ENCODE results near the gene MPEG1. TPM values are rescaled to one million over a fixed set of nuclear protein-coding genes. Genes with fewer than 3 reads are reported as not detected.

MPEG1 gene
- total and polyA plus RNA-seq, 9 of the 15 experiments (the other 6 are each of a cell fraction or from before 2014, with no cell fraction given), result 0.07 TPM; not detected in 8

DNA sequence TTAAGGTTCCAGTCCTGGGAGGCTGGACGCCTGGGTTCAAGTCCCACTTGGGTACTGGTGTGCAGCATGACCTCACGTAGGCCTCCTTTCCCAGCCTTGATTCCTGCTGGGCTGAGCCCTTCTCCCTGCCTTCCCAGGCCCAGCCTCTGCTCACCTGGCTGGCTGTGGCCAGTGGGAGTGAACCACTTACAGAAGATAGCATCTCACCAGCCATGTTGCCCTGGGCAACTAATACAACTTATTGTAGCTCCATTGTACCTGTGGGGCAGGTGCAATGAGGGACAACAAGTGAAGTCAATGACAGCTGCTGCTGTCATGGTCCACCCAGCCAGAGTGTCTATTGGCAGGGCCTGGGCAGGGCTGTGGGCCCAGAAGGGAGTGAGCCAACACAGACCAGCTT, 48.4 kb upstream of the MPEG1 start:
- no peaks in the 10 kb centered on the region for H3K79me2 ChIP-seq (ENCODE audit: control insufficient read depth, insufficient read depth, low read length)
- no peak for FAIRE-seq
- ATAC-seq, result no peak
- no peaks in the 10 kb centered on the region for H3K9me1 ChIP-seq (ENCODE audit: control insufficient read depth, insufficient read depth, low read length)
- H3K9me3 ChIP-seq (replicated peaks; ENCODE audit: control insufficient read depth, insufficient read depth, low read depth, low read length), result no peaks in the 10 kb centered on the region
- ChIA-PET POLR2A (interaction anchor here (0.6 kb wide), 1 partner anchor 291 kb away, joined by 3 read pairs; no protein-coding TSS in a partner anchor), CTCF (ENCODE audit: low intra/inter-chr PET ratio) (no interaction called here)
- H3K4me3 ChIP-seq, result no peak overlapping the region
- H3K36me3 ChIP-seq (ENCODE audit: control insufficient read depth, insufficient read depth, low read length), result no peaks in the 10 kb centered on the region
- H3K9ac ChIP-seq (ENCODE audit: insufficient read depth in 1 of 2, low read depth in 2 of 2, low read length in 2 of 2), result no peak overlapping the region
- no peak overlapping the region for H2AFZ ChIP-seq (ENCODE audit: low read depth, low read length)
- no peak overlapping the region for H3K4me2 ChIP-seq (ENCODE audit: insufficient read depth, low read length)
- BruUV-seq (replicated peaks), result no TSS peak
- intact Hi-C loops (cut with micrococcal nuclease) (no loop called here), in situ Hi-C loops (cut with MboI) (no loop called here)
- H3K27me3 ChIP-seq (ENCODE audit: control insufficient read depth in 2 of 2, insufficient read depth in 2 of 2, low read length in 2 of 2), result peaks cover 0 to 21% of the 10 kb centered on the region in 2 experiments; a peak in 2 of 5 replicates
- no peak for TF ChIP-seq ZNF717 (CRISPR knock-in tag; IDR thresholded peaks at IDR 0.05)
- TF ChIP-seq ZFP36 (IDR thresholded peaks at IDR 0.05; ENCODE audit: low read depth, low read length, partially characterized antibody), result no peak
- TF ChIP-seq ZZZ3 (IDR thresholded peaks at IDR 0.05), result no peak
- no peak for TF ChIP-seq MBD2 (IDR thresholded peaks at IDR 0.05; ENCODE audit: borderline replicate concordance, low read depth)
- no peak for DNase-seq (ENCODE audit: extremely low read depth in 1 of 4, low spot score in 3 of 4)
- no peaks in the 10 kb centered on the region for H4K20me1 ChIP-seq (replicated peaks; ENCODE audit: control insufficient read depth, insufficient read depth, low read length)
- WGBS (ENCODE audit: insufficient coverage, low coverage, missing lambda C conversion rate), result 0% methylated on average over 2 of the region's 2 CpGs
- H3K4me1 ChIP-seq (replicated peaks in 1 of 2; ENCODE audit: control insufficient read depth in 2 of 2, insufficient read depth in 2 of 2, low read length in 2 of 2), result no peaks in the 10 kb centered on the region; a peak in 1 of 5 replicates
- no peak overlapping the region for H3K27ac ChIP-seq (ENCODE audit: extremely low read depth, low read depth, low read length)

DNA sequence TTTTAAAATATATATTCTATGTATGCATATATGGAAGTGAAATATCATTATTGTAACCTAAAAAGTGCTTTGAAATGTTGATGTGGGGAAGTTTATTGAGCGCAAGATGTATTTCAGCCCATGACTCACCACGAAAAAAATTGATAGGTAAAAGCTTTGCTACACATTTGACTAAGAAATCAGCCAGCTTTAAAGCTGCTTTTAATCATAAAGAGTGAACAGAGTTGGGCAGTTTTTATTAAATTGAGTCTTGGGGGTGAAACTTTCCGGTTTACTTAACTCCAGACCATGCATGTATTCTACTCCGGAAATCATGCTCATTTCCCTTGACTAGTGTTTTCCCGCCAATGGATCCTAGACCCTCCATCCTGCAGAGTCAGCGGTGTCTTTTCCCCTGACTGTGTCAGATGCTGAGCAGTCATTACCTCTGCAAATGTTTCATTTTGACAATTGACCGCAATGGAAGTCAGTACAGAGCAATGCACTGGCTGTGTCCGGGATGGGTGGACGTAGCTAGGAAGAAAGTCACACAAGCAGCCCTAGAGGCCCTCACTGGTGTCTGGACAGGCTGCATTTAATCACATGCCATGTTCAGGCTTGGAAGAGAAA, 47.2 kb upstream of the MPEG1 start:
- ChIA-PET CTCF (ENCODE audit: low intra/inter-chr PET ratio) (no interaction called here), POLR2A (no interaction called here)
- no peak overlapping the region for H2AFZ ChIP-seq (ENCODE audit: low read depth, low read length)
- no peak overlapping the region for H3K4me2 ChIP-seq (ENCODE audit: insufficient read depth, low read length)
- in situ Hi-C loops (cut with MboI) (no loop called here), intact Hi-C loops (cut with micrococcal nuclease) (no loop called here)
- no peak for DNase-seq (ENCODE audit: extremely low read depth in 1 of 4, low spot score in 3 of 4)
- no peaks in the 10 kb centered on the region for H3K36me3 ChIP-seq (ENCODE audit: control insufficient read depth, insufficient read depth, low read length)
- FAIRE-seq, result no peak
- H3K9me3 ChIP-seq (replicated peaks; ENCODE audit: control insufficient read depth, insufficient read depth, low read depth, low read length), result no peaks in the 10 kb centered on the region
- H3K27me3 ChIP-seq (ENCODE audit: control insufficient read depth in 2 of 2, insufficient read depth in 2 of 2, low read length in 2 of 2), result peaks cover 0 to 21% of the 10 kb centered on the region in 2 experiments; a peak in 2 of 5 replicates
- no peak overlapping the region for H3K9ac ChIP-seq (ENCODE audit: insufficient read depth in 1 of 2, low read depth in 2 of 2, low read length in 2 of 2)
- no peaks in the 10 kb centered on the region for H3K9me1 ChIP-seq (ENCODE audit: control insufficient read depth, insufficient read depth, low read length)
- no peak for ATAC-seq
- no peak overlapping the region for H3K27ac ChIP-seq (ENCODE audit: extremely low read depth, low read depth, low read length)
- no peaks in the 10 kb centered on the region for H3K79me2 ChIP-seq (ENCODE audit: control insufficient read depth, insufficient read depth, low read length)
- H3K4me1 ChIP-seq (replicated peaks in 1 of 2; ENCODE audit: control insufficient read depth in 2 of 2, insufficient read depth in 2 of 2, low read length in 2 of 2), result no peaks in the 10 kb centered on the region; a peak in 1 of 5 replicates
- no TSS peak for BruUV-seq (replicated peaks)
- WGBS (ENCODE audit: insufficient coverage, low coverage, missing lambda C conversion rate), result 2% methylated on average over 9 of the region's 9 CpGs
- no peaks in the 10 kb centered on the region for H4K20me1 ChIP-seq (replicated peaks; ENCODE audit: control insufficient read depth, insufficient read depth, low read length)
- no peak overlapping the region for H3K4me3 ChIP-seq
- TF ChIP-seq ZNF184 (CRISPR knock-in tag; IDR thresholded peaks at IDR 0.05) (no peak), BMI1 (IDR thresholded peaks at IDR 0.05; ENCODE audit: low read length) (no peak), SP1 (CRISPR knock-in tag; IDR thresholded peaks at IDR 0.05) (no peak), TGIF2 (CRISPR knock-in tag; IDR thresholded peaks at IDR 0.05) (no peak), HMG20A (CRISPR knock-in tag; conservative IDR thresholded peaks at IDR 0.05) (no peak), ADNP (tag; IDR thresholded peaks at IDR 0.05) (no peak), ARNT (IDR thresholded peaks at IDR 0.05) (no peak)
- TF ChIP-seq, protein P1, sequence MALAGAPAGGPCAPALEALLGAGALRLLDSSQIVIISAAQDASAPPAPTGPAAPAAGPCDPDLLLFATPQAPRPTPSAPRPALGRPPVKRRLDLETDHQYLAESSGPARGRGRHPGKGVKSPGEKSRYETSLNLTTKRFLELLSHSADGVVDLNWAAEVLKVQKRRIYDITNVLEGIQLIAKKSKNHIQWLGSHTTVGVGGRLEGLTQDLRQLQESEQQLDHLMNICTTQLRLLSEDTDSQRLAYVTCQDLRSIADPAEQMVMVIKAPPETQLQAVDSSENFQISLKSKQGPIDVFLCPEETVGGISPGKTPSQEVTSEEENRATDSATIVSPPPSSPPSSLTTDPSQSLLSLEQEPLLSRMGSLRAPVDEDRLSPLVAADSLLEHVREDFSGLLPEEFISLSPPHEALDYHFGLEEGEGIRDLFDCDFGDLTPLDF (CRISPR knock-in tag; IDR thresholded peaks at IDR 0.05), result no peak
- TF ChIP-seq, protein P2, sequence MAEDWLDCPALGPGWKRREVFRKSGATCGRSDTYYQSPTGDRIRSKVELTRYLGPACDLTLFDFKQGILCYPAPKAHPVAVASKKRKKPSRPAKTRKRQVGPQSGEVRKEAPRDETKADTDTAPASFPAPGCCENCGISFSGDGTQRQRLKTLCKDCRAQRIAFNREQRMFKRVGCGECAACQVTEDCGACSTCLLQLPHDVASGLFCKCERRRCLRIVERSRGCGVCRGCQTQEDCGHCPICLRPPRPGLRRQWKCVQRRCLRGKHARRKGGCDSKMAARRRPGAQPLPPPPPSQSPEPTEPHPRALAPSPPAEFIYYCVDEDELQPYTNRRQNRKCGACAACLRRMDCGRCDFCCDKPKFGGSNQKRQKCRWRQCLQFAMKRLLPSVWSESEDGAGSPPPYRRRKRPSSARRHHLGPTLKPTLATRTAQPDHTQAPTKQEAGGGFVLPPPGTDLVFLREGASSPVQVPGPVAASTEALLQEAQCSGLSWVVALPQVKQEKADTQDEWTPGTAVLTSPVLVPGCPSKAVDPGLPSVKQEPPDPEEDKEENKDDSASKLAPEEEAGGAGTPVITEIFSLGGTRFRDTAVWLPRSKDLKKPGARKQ (CRISPR knock-in tag; IDR thresholded peaks at IDR 0.05), result no peak
